Kidney (tissue), 14 donors: ENCODE results near the gene PATL2. TPM values are rescaled to one million over a fixed set of nuclear protein-coding genes. Genes with fewer than 3 reads are reported as not detected.
"Not testable (repeated sequence)": the region's sequence is repeated elsewhere in the genome, so short reads cannot be mapped to it uniquely, and the experiment has no call there.

Experiments
- DNase-seq, 5 donors: peaks; one replicate each; pipeline ENCODE4 v3.0.0-alpha.2; 2013 to 2020
- FAIRE-seq: peaks from 2 replicates; lab custom pipeline; 2012; peaks lifted over from hg19 to GRCh38; lab: Jason Lieb, UNC
- H3K27ac ChIP-seq, 2 donors: one replicate each; pipeline ENCODE4 v1.7.0; 2013; ENCODE audit warnings: low read depth in 2 of 2, low read length in 2 of 2, inconsistent platforms in 1 of 2
- H3K27me3 ChIP-seq: one replicate; pipeline ENCODE4 v1.7.1; 2013; ENCODE audit warnings: low read length, inconsistent platforms; ENCODE audit not compliant: control insufficient read depth, insufficient read depth
- H3K36me3 ChIP-seq, 3 donors: one replicate each; pipeline versions ENCODE4 v1.7.0 to v1.7.1; 2013; ENCODE audit warnings: low read length in 3 of 3, control low read depth in 1 of 3, inconsistent platforms in 1 of 3; ENCODE audit not compliant: insufficient read depth in 3 of 3, control insufficient read depth in 2 of 3
- H3K4me1 ChIP-seq, 3 donors: one replicate each; pipeline versions ENCODE4 v1.7.0 to v1.7.1; 2013; ENCODE audit warnings: low read length in 3 of 3, inconsistent platforms in 1 of 3, low read depth in 1 of 3; ENCODE audit not compliant: control insufficient read depth in 2 of 3, insufficient read depth in 2 of 3
- H3K4me3 ChIP-seq, 3 donors: one replicate each; pipeline versions ENCODE4 v1.7.0 to v1.8.1; 2013; ENCODE audit warnings: low read length in 3 of 3, control low read depth in 1 of 3, inconsistent platforms in 1 of 3
- H3K9ac ChIP-seq, 3 donors: one replicate each; pipeline versions ENCODE4 v1.7.0 to v1.7.1; 2013; ENCODE audit warnings: low read length in 3 of 3, control low read depth in 1 of 3, inconsistent platforms in 1 of 3
- H3K9me3 ChIP-seq, 3 donors: one replicate each; pipeline versions ENCODE4 v1.7.0 to v1.7.1; 2013; ENCODE audit warnings: low read length in 3 of 3, control low read depth in 1 of 3, inconsistent platforms in 1 of 3; ENCODE audit not compliant: control insufficient read depth in 2 of 3, insufficient read depth in 1 of 3
- intact Hi-C: fragments of 100-400 bp; cut with DNase I; formaldehyde crosslinking; loops from one replicate; pipeline ENCODE4 v1.11.1; 2022
- polyA plus RNA-seq: library from polyadenylated mRNA; stranded (reverse); fragments of 350-450 nt; fragmentation: Illumina TruSeq; extraction: RNeasy Lipid Tissue Mini Kit (QIAGEN cat#74804); gene quantifications from one replicate; pipeline ENCODE4 v1.2.3, GENCODE V29; 2014; ENCODE audit warnings: low read depth, low replicate concordance; ENCODE audit not compliant: insufficient read depth
- total RNA-seq: library from RNA; stranded (reverse); fragmentation: NEBNext Ultra II Directional; extraction: Animal tissue kit (Norgen Biotek cat#: 25700); gene quantifications from one replicate; pipeline ENCODE4 v1.2.1, GENCODE V29; 2021
- TF ChIP-seq, protein P1 (sequence below): IDR thresholded peaks from 3 replicates; pipeline ENCODE4 v1.5.1; 2012; ENCODE audit warnings: mild to moderate bottlenecking, moderate library complexity, borderline replicate concordance; ENCODE audit not compliant: insufficient read depth; ENCODE audit errors: extremely low read depth
- donor health status: control.
- donor health status: control.
- donor health status: control.
- donor health status: control.
- donor health status: control.
- donor health status: DM: yes; HTN: yes; CAD: no.
- donor health status: Normal renal cell carcinoma (clear cell type).

PATL2 gene
- total and polyA plus RNA-seq, 2 donors from 2014 or later: 0.73 to 2.1 TPM

DNA sequence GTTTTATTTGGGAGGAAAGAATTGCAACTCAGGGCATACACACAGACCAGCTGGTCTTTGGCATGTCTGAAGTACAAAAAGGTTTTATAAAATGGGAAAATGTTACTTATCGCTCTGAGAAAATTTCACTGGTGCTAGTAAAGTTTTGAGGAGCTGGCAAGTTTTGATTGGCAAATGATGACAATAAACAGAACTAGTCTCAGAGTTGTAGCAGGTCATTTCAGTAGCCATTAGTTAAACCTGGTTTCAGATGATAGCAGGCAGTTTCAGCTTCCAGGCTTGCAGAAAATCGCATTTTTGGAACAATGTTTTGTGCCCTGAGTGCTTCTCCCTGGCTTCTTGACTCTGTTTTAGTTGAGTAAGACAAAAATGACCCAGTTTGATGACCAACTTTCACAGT is 10.9 kb upstream of the PATL2 start:
- Histone ChIP-seq H3K27me3 (no peaks in the 10 kb centered on the region), H3K9me3 (no peaks in the 10 kb centered on the region), H3K36me3 (peaks cover 1 to 9% (median 7%) of the 10 kb centered on the region in 3 donors), H3K9ac (no peak overlapping the region), H3K27ac (no peak overlapping the region), H3K4me3 (no peak overlapping the region), H3K4me1 (no peaks in the 10 kb centered on the region)
- TF ChIP-seq, protein P1, sequence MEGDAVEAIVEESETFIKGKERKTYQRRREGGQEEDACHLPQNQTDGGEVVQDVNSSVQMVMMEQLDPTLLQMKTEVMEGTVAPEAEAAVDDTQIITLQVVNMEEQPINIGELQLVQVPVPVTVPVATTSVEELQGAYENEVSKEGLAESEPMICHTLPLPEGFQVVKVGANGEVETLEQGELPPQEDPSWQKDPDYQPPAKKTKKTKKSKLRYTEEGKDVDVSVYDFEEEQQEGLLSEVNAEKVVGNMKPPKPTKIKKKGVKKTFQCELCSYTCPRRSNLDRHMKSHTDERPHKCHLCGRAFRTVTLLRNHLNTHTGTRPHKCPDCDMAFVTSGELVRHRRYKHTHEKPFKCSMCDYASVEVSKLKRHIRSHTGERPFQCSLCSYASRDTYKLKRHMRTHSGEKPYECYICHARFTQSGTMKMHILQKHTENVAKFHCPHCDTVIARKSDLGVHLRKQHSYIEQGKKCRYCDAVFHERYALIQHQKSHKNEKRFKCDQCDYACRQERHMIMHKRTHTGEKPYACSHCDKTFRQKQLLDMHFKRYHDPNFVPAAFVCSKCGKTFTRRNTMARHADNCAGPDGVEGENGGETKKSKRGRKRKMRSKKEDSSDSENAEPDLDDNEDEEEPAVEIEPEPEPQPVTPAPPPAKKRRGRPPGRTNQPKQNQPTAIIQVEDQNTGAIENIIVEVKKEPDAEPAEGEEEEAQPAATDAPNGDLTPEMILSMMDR: no peak
- FAIRE-seq (no peak), DNase-seq (no peak)
- intact Hi-C loops: no loop called here

DNA sequence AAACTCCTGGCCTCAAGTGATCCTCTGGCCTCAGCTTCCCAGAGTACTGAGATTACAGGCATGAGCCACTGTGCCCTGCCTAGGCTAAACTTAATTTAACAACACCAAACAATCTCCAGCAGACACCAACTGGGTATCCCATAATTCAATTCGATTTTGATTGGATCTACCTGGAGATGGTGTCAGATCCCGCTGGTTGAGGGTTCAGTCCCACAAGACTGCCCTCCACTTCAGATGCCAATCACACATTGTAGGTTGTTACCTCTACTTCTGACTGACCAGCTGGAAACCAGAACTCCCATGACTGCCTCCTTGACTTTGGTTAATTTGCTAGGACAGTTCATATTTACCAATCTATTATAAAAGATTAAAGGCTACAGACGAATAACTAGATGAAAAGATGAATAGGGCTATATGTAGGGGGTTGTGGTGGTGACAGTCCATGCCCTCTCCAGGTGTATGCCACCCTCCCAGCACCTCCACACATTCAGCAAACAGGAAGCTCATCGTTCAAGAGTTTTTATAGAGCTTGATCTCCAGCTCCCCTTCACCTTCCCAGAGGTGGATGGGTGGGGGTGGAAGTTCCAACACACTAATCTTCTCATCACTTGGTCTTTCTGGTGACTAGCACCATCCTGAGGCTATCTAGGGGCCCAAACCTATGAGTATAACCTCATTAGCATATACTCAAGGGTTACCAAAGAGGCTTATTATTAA is 9.5 kb upstream of the PATL2 start:
- no peak overlapping the region for H3K4me3 ChIP-seq
- FAIRE-seq (no peak), DNase-seq (no peak)
- TF ChIP-seq, protein P1: no peak
- H3K9ac ChIP-seq: no peak overlapping the region
- no peak overlapping the region for H3K27ac ChIP-seq
- intact Hi-C loops: no loop called here
- H3K4me1 ChIP-seq: peaks cover 0 to 3% (median 0%) of the 10 kb centered on the region in 3 donors
- peaks cover 3 to 23% (median 20%) of the 10 kb centered on the region in 3 donors for H3K36me3 ChIP-seq
- no peaks in the 10 kb centered on the region for H3K27me3 ChIP-seq
- no peaks in the 10 kb centered on the region for H3K9me3 ChIP-seq

DNA sequence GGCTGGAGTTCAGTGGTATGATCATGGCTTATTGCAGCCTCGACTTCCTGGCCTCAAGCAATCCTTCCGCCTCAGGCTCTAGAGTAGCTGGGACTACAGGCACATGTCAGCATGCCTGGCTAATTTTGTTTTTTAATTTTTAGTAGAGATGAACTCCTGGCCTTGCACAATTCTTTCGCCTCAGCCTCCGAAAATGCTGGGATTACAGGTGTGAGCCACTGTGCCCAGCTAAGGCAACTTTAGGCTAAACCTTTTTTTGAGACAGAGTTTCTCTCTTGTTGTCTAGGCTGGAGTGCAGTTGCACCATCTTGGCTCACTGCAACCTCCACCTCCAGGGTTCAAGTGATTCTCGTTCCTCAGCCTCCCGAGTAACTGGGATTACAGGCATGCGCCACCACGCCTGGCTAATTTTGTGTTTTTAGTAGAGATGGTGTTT is 8.9 kb upstream of the PATL2 start:
- H3K36me3 ChIP-seq: peaks cover 3 to 29% (median 25%) of the 10 kb centered on the region in 3 donors
- H3K4me1 ChIP-seq, DNase-seq, FAIRE-seq, intact Hi-C loops, H3K9ac ChIP-seq, H3K9me3 ChIP-seq, H3K27me3 ChIP-seq, H3K27ac ChIP-seq, H3K4me3 ChIP-seq: not testable (repeated sequence)

DNA sequence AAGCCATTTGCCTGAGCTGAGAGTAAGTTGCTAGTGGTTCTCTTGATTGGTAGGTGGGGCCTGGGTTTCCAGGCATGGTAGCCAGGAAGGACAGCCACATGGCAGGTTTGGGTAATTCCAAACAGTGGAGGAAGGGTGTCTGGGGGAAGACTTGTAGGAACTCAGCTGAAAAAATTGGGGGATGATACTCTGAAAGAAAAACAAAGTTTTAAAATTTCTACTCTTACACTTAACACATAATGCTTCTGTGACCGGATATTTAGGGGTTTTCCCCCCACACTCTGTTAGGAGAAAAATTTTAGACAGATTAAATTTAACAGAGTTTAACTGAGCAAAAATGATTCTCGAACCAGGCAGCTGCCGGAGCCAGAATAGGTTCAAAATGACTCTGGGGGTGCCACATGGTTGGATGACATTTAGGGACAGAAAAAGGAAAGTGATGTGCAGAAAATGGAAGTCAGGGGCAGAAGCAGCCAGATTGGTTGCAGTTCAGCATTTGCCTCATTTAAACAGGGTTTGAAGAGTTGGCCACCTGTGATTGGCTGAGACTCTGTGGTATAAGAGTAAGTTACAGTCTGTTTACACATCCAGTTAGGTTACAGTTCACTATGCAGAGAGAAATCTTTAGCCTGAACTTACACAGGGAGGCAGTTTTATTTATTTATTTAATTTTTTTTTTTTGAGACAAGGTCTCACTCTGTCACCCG is 8.3 kb upstream of the PATL2 start:
- H3K4me1 ChIP-seq: peaks cover 0 to 3% (median 0%) of the 10 kb centered on the region in 3 donors

More for the DNA sequence above, 8.3 kb upstream of the PATL2 start:
- no peaks in the 10 kb centered on the region for H3K9me3 ChIP-seq
- H3K36me3 ChIP-seq: peaks cover 3 to 30% (median 25%) of the 10 kb centered on the region in 3 donors
- H3K27ac ChIP-seq: no peak overlapping the region
- no peak overlapping the region for H3K4me3 ChIP-seq
- no peak for DNase-seq
- TF ChIP-seq, protein P1: no peak
- H3K9ac ChIP-seq: no peak overlapping the region
- H3K27me3 ChIP-seq: no peaks in the 10 kb centered on the region
- no peak for FAIRE-seq
- intact Hi-C loops: no loop called here
